SK-N-SH treated with all-trans-retinoic acid at 6 μM for 48 hours (cell line): ENCODE results near the gene PSG3.
"Not testable (repeated sequence)": the region's sequence is repeated elsewhere in the genome, so short reads cannot be mapped to it uniquely, and the experiment has no call there.

Source experiments
- ARNTL ChIP-seq: fragments of 450-650 bp; formaldehyde crosslinking; IDR thresholded peaks from 2 replicates; pipeline ENCODE4 v1.5.0; 2020; ENCODE audit warnings: low read depth, mild to moderate bottlenecking, moderate library complexity, borderline replicate concordance
- CSDC2 ChIP-seq: fragments of 250-450 bp; sonication (Bioruptor Pico); IDR thresholded peaks from 2 replicates; pipeline ENCODE4 v1.5.0; 2020; ENCODE audit warnings: mild to moderate bottlenecking, moderate library complexity
- CSRNP3 ChIP-seq: fragments of 250-450 bp; sonication (Bioruptor Pico); IDR thresholded peaks from 2 replicates; pipeline ENCODE4 v1.5.1; 2021; ENCODE audit warnings: mild to moderate bottlenecking, moderate library complexity
- ESRRG ChIP-seq: fragments of 250-450 bp; sonication (Bioruptor Pico); IDR thresholded peaks from 2 replicates; pipeline ENCODE4 v1.6.1; 2021; ENCODE audit warnings: mild to moderate bottlenecking
- GLIS3 ChIP-seq: fragments of 250-450 bp; sonication (Bioruptor Pico); IDR thresholded peaks from 2 replicates; pipeline ENCODE4 v1.5.0; 2020; ENCODE audit warnings: mild to moderate bottlenecking, moderate library complexity
- PATZ1 ChIP-seq: fragments of 250-450 bp; sonication (Bioruptor Pico); IDR thresholded peaks from 2 replicates; pipeline ENCODE4 v1.8.0; 2020; ENCODE audit warnings: mild to moderate bottlenecking, moderate library complexity, borderline replicate concordance
- PPARA ChIP-seq: fragments of 250-450 bp; sonication (Bioruptor Pico); IDR thresholded peaks from 2 replicates; pipeline ENCODE4 v1.5.0; 2020; ENCODE audit warnings: mild to moderate bottlenecking, borderline replicate concordance
- SNAI2 ChIP-seq: fragments of 250-450 bp; sonication (Bioruptor Pico); IDR thresholded peaks from 2 replicates; pipeline ENCODE4 v1.5.0; 2020; ENCODE audit warnings: mild to moderate bottlenecking, moderate library complexity
- TCF4 ChIP-seq: fragments of 250-450 bp; sonication (Bioruptor Pico); IDR thresholded peaks from 2 replicates; pipeline ENCODE4 v1.8.0; 2021; ENCODE audit warnings: mild to moderate bottlenecking, moderate library complexity, borderline replicate concordance
- ZC3H10 ChIP-seq: fragments of 250-450 bp; sonication (Bioruptor Pico); IDR thresholded peaks from 2 replicates; pipeline ENCODE4 v1.5.1; 2021; ENCODE audit warnings: mild to moderate bottlenecking, moderate library complexity
- ZFP30 ChIP-seq: fragments of 450-650 bp; formaldehyde crosslinking; IDR thresholded peaks from 2 replicates; pipeline ENCODE4 v1.5.0; 2022; ENCODE audit warnings: mild to moderate bottlenecking, moderate library complexity
- ZNF8 ChIP-seq: fragments of 450-650 bp; formaldehyde crosslinking; IDR thresholded peaks from 2 replicates; pipeline ENCODE4 v1.5.0; 2020; ENCODE audit warnings: mild to moderate bottlenecking, moderate library complexity
- TF ChIP-seq, protein P1 (sequence below): fragments of 250-450 bp; sonication (Bioruptor Pico); IDR thresholded peaks from 2 replicates; pipeline ENCODE4 v1.8.0; 2021; ENCODE audit warnings: low read depth, mild to moderate bottlenecking, moderate library complexity, borderline replicate concordance
- TF ChIP-seq, protein P2 (sequence below): fragments of 250-450 bp; sonication (Bioruptor Pico); IDR thresholded peaks from 2 replicates; pipeline ENCODE4 v1.5.0; 2020; ENCODE audit warnings: mild to moderate bottlenecking, moderate library complexity

DNA sequence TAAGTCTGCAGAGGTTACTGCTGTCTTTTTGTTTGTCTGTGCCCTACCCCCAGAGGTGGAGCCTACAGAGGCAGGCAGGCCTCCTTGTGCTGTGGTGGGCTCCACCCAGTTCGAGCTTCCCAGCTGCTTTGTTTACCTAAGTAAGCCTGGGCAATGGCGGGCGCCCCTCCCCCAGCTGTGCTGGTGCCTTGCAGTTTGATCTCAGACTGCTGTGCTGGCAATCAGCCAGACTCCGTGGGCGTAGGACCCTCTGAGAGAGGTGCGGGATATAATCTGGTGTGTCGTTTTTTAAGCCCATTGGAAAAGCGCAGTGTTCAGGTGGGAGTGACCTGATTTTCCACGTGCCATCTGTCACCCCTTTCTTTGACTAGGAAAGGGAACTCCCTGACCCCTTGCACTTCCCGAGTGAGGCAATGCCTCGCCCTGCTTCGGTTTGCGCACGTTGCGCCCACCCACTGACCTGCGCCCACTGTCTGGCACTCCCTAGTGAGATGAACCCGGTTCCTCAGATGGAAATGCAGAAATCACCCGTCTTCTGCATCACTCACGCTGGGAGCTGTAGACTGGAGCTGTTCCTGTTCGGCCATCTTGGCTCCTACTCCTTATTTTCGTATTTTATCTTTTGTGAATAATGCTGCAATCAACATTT lies 34.4 kb upstream of the PSG3 start:
- TF ChIP-seq PATZ1 (CRISPR knock-in tag); ZNF8 (CRISPR knock-in tag); PPARA (CRISPR knock-in tag); CSDC2 (CRISPR knock-in tag); ESRRG (CRISPR knock-in tag); CSRNP3 (CRISPR knock-in tag); GLIS3 (CRISPR knock-in tag); SNAI2 (CRISPR knock-in tag); ARNTL (CRISPR knock-in tag); ZFP30 (CRISPR knock-in tag); TCF4 (CRISPR knock-in tag); ZC3H10: not testable (repeated sequence)
- TF ChIP-seq, protein P1, sequence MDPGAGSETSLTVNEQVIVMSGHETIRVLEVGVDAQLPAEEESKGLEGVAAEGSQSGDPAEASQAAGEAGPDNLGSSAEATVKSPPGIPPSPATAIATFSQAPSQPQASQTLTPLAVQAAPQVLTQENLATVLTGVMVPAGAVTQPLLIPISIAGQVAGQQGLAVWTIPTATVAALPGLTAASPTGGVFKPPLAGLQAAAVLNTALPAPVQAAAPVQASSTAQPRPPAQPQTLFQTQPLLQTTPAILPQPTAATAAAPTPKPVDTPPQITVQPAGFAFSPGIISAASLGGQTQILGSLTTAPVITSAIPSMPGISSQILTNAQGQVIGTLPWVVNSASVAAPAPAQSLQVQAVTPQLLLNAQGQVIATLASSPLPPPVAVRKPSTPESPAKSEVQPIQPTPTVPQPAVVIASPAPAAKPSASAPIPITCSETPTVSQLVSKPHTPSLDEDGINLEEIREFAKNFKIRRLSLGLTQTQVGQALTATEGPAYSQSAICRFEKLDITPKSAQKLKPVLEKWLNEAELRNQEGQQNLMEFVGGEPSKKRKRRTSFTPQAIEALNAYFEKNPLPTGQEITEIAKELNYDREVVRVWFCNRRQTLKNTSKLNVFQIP (CRISPR knock-in tag) = not testable (repeated sequence)
- TF ChIP-seq, protein P2, sequence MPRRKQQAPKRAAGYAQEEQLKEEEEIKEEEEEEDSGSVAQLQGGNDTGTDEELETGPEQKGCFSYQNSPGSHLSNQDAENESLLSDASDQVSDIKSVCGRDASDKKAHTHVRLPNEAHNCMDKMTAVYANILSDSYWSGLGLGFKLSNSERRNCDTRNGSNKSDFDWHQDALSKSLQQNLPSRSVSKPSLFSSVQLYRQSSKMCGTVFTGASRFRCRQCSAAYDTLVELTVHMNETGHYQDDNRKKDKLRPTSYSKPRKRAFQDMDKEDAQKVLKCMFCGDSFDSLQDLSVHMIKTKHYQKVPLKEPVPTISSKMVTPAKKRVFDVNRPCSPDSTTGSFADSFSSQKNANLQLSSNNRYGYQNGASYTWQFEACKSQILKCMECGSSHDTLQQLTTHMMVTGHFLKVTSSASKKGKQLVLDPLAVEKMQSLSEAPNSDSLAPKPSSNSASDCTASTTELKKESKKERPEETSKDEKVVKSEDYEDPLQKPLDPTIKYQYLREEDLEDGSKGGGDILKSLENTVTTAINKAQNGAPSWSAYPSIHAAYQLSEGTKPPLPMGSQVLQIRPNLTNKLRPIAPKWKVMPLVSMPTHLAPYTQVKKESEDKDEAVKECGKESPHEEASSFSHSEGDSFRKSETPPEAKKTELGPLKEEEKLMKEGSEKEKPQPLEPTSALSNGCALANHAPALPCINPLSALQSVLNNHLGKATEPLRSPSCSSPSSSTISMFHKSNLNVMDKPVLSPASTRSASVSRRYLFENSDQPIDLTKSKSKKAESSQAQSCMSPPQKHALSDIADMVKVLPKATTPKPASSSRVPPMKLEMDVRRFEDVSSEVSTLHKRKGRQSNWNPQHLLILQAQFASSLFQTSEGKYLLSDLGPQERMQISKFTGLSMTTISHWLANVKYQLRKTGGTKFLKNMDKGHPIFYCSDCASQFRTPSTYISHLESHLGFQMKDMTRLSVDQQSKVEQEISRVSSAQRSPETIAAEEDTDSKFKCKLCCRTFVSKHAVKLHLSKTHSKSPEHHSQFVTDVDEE (CRISPR knock-in tag) = not testable (repeated sequence)
